C1 segment of cervical spinal cord (tissue), 14 donors: ENCODE measurements around the gene ZNF804A.

Source experiments
- DNase-seq, 14 donors: peaks; one replicate each; lab custom pipeline; 2025; lab: John Stamatoyannopoulos, UW

The ZNF804A gene

GRCh38 chr2:184936761-184937160 lies 338.4 kb downstream of the ZNF804A start:
- DNase-seq, result no peak

GRCh38 chr2:184938221-184938985 lies 340.1 kb downstream of the ZNF804A start:
- no peak for DNase-seq

- DNase-seq, result no peak
Observed at GRCh38 chr2:184945326-184945725, 347.0 kb downstream of the ZNF804A start.

- DNase-seq, result no peak
Observed at GRCh38 chr2:184945824-184946223, 347.5 kb downstream of the ZNF804A start.

GRCh38 chr2:184956856-184957255 lies 358.5 kb downstream of the ZNF804A start:
- no peak for DNase-seq

- DNase-seq, result no peak
Observed at GRCh38 chr2:184971546-184972068, 373.3 kb downstream of the ZNF804A start.
